T-helper 2 cell (primary cell): Measurements from ENCODE around the gene FAM83G.
A peak's percentile ranks its signal among the peaks of the same experiment; 100 is the strongest.

Experiments
- DNase-seq, 5 experiments: peaks; one replicate each; pipeline versions ENCODE4 v3.0.0 to v3.0.0-alpha.2; 2012 to 2022

The FAM83G gene

DNA sequence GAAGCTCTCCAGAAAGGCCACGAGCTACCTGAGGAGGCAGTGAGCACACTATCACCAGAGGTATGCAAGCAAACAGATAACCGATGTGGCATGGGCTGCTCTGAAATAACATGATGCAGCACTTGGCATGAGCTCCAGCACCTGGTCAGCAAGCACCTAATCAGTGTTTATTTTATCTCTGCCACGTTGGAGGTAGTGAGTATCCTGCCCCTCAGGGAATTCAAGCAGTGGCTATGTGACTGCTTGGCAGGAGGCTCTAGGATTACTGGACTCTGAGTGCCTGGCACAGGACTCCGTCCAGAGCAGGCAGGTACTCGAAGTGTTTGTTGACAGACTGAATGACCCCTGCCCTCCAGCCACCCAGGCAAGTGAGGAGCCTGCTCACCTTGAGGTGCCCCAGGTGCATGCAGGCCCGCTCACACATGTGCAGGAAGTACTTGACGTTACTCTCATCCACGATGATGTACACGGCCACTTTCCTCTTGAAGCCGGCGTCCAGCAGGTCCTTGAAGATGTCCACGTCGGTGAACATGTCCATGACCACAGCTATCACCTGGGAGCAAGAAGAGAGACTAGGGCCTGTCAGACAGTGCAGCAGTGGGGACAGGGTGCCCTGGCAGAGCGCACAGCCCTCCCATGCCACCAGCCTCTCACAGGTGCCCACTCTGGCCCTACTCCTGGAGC is 16.6 kb downstream of the FAM83G start:
- DNase-seq: no peak

DNA sequence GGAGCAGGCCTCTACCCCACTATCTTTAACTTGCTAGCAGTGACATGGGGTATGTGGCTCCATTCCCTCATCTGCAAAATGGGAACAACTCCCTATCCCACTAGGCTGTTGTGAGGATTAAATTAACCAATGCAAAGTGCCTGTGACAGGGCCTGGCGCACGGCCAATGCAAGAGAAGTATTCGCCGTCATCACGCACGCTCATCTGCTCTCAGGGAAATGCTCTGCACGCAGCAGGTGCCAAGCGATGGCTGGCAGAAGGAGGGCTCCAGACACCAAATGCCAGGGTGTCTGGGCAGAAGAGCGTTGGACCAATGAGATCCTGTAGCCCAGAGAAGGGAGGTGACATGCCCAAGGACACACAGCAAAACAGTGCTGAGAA is 17.3 kb downstream of the FAM83G start:
- DNase-seq: no peak

DNA sequence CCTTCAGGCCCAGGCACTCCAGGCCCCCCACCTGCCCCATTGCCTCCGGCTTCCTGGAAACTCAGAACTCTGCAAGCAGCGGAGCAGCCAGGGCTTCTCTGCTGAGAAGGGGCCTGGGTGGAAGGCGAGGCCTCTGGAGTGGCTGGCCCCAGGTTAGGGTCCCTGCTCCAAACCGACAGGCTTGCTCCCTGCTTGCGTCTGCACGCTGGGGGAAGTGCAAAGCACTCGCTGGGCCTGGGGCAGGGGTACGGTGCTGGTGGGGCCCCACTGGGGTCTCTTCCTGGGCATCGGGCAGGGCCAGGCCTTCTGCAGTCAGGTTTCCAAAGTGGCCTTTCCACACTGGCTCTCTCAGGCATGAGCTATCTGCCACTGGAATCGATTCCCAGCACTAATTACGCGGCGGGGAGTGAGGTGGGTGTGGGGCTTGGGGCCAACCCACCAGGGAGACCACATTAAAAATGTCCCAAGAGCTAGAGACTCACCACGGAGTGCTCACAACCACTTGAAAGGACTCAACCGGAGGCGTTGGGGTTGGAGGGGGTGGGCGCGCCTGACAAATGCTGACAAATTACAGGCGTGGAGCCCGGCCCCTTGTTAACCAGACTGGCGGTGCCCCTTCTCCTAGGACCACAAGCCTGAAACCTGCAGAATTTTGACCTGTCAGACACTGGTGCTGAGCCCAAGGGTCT is 17.9 kb downstream of the FAM83G start:
- no peak for DNase-seq

DNA sequence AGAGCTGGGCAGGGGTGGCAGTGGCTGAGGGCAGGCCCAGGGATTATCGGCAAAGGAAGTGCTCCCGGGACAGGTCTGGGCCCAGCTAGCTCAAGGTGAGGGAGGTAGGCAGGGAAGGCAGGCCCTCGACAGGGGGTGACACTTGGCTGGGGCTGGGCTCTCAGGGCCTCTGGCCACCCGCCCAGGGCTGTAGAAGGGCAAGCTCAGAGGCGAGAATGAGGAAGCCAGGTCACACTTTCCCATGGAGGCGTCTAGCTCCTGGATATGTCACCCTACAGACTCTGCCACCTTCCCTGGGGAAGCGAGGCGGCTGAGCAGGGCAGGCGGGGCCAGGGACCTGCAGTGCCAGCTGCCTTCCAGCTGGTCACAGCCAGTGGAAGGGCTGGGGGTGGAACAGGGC is 19.1 kb downstream of the FAM83G start:
- no peak for DNase-seq

DNA sequence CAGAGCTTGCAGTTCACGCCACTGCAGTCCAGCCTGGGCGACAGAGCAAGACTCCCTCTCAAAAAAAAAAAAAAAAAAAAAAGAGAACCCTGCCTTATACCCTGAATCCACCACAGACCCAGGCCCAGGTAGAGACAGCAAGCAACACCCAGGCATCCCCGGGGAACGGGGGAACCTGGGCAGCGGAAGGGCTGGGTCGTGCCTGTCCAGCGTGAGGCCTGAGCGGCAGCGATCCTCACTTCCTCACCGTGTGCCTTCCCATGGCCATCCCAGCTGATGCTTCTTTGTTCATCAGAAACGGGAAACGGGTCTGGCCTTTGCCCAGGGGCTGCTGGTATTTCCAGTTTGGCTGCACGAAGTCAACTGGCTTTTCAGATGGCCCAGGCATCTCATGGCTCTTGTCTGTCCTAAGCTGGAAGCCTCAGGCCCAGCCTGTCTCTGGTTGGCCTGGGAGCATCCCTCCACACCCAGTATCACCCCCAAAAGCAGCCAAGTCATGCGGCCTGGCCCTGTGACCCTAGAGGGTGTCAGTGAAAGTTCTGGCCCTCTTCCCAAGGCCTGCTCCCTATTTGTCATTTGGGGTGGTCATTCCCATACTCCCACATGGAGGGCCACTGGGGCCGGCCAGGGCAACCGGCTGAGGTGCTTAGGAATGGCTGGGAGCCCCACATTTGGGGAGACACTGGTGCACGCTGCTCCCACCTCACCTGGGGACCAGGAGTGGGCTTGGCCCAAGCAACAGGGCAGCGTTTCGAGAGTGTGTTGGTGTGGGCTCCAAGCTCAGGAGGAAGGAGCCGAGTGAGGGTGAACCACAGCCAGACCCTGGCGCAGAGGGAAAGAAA is 20.1 kb downstream of the FAM83G start:
- DNase-seq: no peak

DNA sequence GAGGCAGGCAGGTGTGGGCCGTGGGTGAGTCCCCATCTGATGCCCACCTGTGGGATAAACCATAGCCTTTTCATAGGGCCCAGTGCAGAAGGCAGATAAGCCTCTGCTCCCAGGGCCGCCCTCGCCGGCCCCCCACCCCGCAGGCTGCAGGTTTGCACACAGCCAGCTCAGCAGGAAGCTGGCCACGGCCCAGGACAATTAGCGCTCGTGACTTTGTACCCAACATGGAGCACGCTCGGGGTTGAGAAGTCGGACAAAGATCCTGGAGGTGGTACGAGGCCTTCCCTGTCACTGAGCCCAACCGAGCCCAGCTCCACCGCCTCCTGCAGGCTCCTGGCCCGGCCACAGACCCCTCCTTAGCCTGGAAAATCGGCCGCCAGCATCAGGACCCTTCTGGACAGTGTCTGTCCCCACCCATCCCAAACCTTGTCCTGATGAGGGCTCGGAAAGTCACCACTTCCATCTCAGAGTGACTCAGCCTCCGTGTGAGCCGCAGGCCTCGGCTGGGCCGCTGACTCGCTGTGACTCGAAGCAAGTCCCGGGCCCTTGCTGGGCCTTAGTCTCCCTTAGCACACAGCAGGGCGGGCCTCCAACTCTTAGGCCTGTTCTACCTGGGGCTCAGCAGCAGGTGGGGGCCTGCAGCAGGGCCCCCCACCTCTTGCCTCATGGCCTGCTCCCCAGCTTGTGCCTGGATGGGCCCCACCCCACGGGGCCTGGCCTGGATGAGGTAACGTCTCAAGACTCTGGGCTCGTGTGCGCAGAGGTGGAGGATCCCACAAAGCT is 22.7 kb downstream of the FAM83G start:
- DNase-seq: no peak

DNA sequence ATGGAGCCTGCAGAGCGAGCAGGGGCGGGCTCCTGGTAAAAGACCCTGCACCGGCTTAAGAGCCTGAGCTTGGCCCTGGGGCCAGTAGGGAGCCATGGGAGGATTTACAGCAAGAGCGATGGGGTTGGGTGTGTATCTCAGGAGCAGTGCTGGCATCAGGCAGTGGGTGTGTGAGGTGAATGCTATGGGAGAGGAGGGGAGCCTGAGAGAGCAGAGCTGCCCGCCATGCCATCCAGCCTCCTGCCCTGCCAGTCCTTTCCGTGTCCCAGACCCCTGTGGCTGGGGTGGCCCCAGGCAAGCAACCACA is 23.3 kb downstream of the FAM83G start:
- no peak for DNase-seq

DNA sequence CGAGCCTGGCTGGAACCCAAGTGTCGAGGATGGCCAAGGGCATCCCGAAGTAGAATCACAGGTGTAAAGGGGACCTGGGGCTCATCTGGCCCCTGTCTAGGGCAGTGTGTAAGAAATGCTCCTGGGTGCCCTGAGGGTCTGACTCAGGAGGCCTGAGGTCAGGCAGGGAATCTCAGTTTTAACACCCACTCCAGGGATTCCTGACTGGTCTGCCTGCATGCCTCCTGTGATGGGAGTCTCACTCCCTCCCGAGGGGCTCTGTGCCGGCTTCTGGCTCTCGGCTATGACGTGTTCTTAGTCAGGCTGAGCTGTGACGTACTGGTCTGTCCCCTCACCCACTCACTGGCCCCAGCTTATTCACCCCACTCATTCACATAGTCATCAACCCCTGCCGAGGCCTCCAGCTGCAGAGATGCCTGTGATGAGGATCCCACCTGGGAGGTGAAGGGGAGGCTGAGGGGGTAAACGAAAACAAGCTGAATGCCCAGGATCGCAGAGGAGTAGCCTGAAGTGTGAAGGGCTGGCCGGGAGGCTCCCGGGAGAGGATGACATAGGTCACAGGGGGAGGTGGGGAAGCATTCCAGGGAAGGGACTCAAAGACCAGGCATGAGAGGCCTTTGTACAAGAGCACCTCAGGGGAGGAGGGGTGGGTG is 23.8 kb downstream of the FAM83G start:
- no peak for DNase-seq

DNA sequence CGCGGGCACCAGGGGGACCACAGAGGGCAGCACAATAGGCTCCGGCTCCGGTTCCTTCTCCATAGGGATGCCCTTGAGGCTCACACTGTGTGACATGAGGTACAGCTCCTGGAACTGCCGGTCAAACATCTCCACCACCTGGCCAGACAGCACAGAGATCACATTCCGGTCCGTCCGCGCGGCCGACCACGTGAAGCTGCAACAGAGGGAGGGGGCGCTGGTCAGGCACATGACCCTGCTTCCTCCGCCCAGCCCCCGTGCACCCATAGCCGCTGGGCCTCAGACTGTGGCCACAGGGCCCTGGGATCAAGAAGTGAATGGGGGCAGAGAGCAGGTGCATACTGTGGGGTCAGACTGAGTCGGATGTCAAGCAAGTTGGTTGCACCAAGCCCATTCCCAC is 25.9 kb downstream of the FAM83G start:
- no peak for DNase-seq

DNA sequence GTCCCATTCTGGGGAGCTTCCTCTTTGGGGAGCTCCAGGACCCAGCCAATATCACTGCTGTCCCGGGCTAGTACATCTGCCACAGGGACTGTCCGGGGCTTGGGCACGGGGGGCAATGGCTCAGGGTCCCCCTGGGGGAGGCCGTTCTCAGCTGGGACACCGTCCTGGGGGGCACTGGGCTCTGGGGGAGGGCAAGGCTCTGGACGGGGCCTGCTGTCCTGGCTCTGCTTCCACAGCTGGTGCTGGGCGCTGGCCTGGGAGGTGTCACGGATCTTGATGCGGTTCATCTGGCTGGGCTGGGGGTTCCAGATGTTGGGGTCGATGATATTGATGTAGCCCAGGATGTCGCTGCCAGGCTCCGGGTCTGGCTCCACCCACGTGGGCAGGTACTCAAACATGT is 26.5 kb downstream of the FAM83G start:
- no peak for DNase-seq

DNA sequence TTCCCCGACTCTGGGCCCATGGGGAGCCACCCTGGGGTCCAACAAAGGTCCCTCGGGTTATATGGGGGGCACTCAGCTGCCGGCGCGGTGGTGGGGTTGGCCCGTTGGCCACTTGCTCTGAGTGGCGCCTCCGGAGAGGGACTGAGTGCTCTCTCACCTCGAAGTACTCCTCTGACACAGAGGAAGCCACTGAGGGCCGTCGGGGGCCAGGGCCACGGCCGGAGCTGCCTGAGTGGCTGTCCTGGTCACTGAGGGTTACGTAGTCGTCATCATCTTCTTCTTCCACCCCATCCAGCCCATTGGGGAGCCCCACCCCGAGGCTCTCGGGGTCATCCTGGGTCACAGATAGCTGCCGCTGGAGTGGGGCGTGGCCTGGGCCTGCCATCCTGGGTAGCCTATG is 26.9 kb downstream of the FAM83G start:
- no peak for DNase-seq

DNA sequence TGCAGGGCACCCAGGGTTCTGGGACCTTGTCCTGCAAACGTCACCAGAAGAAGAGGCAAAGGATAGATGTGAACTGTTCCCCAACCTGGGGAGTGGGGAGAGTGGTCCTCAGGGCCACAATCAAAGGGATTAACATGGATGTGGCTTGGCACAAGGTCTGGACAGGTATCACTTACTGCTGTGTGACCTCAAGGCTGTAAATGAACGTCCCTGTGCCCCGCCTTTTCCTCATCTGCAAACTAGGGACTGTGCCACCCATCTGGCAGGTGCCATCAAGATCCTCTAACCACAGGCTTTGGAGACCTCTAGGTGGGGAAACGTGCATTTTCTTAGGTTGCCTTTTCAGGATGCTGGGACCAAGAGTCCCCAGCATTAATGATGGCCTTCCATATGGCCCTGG is 27.5 kb downstream of the FAM83G start:
- no peak for DNase-seq

DNA sequence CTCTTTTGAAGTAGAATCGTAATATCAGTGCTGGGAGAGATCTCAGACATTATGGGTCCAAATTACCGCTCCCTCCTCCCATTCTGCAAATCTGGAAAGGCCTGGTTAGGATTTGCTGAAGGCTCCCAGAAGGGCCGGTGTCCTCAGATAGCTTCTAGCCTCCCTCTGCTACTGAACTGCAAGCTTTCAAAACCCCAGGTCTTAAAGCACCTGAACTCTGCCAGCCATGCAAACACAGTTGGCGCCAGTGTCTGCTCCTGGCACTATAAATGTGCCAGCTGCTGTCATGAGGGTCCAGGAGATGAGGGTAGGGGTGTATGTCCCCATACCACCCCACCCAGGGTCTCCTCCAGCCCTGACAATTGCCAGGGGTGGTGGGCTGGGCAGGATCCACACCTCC is 28.4 kb downstream of the FAM83G start:
- no peak for DNase-seq

DNA sequence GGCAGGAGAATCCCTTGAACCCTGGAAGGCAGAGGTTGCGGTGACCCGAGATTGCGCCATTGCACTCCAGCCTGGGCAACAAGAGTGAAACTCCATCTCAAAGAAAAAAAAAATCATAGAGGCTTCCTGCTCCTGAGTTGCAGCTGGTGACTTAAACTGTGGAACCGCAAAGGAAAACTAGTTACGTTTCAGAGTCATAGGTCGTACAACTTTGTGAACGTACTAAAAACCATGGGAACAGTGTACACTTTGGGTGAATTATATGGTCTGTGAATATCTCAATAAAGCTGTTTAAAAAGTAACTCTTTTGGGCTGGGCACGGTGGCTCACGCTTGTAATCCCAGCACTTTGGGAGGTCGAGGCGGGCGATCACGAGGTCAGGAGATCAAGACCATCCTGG is 29.0 kb downstream of the FAM83G start:
- no peak for DNase-seq

DNA sequence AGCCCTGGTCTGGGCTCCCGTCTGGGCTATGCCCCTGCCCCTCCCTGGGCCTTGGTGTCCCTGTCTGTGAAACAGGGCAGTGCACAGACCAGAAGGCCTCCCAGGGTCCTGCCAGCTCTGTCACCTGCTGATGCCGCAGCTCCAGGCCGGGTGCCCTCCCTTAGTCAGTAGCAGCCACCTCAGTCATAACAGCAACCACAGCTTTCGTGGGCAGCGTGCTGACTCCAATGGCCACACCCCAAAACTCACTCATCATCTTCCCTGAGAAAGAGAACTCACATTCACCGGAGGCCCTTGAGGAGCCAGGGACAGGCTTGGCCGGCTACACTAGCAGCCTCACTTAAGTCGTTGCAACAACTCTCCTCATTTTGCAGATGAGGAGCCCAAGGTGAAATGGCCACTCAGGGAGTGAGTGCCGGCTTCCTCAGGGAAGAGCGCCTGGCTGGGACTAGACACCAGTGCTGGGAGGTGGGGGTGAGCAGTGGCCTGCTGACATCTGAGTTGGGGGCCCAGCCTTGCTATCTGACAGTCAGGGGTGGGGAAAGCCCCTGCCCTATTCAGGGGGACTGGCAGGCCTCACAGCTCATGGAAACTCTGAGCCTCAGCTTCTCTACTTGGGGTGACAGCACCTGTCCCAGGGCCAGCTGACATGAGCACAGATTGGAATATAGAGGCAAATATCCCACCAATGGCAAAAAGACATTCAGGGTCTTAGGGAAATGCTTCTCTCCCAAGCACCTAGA is 30.0 kb downstream of the FAM83G start:
- peak in 1 of 5 experiments; percentile 33 for DNase-seq

DNA sequence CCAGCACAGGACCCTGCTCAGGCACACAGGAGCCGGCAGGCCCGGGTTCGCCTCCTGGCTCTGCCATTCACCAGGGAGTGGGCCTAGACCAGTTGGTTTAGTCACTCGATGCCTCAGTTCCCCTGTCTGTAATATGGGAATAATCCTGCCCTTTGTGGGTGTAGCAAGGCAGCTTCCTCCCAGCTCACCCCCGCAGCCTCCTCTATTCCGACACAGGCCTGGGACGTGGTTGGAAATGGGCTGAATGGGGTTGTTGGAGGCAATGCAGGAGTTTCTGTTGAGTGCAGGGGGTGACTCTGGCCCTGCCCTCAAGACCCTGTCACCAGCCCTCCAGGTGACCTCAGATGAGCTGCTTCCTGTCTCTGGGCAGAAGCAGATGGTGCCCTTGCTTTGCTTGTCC is 32.8 kb downstream of the FAM83G start:
- DNase-seq: no peak

DNA sequence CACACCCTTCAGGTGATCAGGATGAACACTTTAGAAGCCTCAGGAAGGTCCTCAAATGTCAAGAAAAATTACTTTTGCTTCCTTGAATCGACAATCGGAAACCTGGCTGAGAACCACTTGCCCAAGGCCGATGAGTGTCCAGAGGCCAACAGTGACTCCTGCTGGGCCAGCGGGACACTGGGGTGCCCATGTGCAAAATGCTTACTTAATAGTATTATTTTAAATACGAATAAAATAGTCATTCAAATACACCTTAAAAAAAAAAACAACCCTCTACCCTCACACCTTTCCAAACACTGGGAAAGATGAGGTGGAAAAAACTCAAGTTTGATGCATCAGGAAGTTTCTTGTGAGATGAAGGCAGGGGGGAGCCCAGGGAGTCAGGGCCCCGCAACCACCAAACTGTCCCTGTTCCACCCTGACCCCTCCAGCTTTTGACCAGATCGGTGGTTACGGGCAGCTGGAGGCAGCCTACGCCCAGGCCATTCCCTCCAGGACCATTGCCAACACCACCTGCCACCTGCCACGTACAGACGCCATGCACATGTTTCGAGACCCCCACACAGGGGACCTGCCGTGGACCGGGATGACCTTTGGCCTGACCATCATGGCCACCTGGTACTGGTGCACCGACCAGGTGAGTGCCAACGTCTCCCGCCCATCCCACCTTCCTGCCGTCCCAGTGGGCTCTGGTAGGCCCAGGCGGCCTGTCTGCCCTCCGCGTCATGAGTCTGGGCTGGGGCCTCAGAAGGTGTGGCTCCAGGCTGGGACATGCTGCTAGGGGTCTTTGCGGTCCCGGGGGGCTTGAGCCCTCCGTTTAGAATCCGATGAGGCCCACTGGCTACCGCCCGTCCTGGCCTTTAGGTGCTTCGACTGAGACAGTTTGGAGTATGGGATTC is 33.7 kb downstream of the FAM83G start:
- DNase-seq: no peak

DNA sequence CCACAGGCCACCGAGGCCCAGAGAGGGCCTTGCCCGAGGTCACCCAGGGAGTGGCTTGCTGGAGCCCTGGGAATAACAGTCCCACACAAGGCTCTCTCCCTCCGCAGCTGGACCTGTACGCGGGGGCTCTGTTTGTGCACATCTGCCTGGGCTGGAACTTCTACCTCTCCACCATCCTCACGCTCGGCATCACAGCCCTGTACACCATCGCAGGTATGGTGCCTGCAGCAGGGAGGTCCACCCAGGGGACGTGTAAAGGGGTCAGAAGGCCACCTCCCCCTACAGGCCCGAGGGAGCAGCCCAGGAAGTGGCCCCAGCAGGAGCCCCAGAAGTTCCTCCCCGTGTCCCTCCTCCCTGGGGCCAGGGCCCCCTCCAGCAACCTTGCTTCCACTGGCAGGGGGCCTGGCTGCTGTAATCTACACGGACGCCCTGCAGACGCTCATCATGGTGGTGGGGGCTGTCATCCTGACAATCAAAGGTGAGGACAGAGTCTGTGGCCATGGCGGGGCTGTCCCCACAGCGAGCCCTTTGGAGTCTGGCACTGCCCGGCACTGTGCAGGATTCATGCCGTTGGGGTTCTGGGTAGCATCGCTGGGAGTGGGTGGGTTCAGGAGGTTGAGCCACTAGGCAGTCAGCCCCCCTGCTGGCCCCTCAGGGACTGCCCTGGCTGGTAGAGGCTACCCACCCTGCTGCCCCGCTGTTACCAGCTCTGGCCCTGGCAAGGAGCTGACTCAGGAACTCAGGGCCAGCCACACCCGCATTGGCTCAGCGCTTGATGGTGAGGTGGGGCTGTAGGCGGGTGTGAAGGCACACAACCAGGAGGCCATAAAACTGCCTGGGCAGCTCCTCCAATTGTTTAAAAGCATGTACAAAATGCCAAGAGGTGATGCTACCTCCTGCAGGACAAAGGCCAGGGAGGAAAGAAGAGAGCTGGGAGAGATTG is 35.3 kb downstream of the FAM83G start:
- no peak for DNase-seq

DNA sequence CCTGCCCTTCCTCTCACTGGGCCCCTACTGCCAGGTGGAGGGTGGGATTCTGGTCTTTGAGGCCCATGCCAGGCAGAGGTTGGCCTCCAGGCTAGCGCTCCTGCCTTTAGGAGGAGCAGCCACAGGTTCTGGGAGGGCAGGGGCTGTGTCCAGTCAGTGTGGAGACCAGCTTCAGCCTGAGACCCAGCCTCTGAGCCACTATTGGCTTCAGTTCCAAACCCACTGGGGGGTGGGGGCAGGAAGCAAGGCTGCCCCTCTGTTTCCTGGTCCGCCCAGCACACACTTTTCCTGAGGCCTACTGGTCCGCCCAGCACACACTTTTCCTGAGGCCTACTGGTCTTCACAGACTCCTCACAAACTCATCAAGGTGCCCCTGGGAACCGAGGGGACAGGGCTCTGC is 36.2 kb downstream of the FAM83G start:
- no peak for DNase-seq

DNA sequence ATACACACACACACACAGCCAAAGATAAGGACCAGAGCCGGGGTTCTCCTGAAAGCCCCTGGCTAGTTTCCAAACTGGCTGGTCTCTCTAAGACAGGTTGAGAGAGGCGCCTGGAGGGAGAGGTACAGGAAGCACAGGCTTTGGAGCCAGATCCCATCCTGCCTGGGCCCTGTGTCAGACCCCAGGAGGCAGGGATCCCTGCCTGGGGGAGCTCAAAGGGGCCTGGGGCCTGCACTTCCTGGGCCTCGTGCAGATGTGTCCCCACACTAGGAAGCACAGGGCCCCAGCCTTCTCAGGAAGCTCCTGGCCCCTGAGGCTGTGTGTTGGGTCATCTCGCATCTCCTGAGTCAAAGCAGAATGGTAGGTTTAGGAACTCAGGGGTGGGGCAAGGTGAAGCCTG is 36.6 kb downstream of the FAM83G start:
- no peak for DNase-seq
